MV-4-11 (cell line): Measurements from ENCODE around the gene FOXL1.
"Not testable (repeated sequence)": the region's sequence is repeated elsewhere in the genome, so short reads cannot be mapped to it uniquely, and the experiment has no call there.

ENCODE experiments used
- DNase-seq: peaks from one replicate; lab custom pipeline; 2025; lab: John Stamatoyannopoulos, UW

FOXL1 gene

GRCh38 chr16:86580791-86581170 lies 2.4 kb downstream of the FOXL1 start:
- no peak for DNase-seq

- no peak for DNase-seq
Measured at GRCh38 chr16:86581458-86581857, 3.1 kb downstream of the FOXL1 start.

GRCh38 chr16:86584071-86584685 lies 5.8 kb downstream of the FOXL1 start:
- no peak for DNase-seq

DNA sequence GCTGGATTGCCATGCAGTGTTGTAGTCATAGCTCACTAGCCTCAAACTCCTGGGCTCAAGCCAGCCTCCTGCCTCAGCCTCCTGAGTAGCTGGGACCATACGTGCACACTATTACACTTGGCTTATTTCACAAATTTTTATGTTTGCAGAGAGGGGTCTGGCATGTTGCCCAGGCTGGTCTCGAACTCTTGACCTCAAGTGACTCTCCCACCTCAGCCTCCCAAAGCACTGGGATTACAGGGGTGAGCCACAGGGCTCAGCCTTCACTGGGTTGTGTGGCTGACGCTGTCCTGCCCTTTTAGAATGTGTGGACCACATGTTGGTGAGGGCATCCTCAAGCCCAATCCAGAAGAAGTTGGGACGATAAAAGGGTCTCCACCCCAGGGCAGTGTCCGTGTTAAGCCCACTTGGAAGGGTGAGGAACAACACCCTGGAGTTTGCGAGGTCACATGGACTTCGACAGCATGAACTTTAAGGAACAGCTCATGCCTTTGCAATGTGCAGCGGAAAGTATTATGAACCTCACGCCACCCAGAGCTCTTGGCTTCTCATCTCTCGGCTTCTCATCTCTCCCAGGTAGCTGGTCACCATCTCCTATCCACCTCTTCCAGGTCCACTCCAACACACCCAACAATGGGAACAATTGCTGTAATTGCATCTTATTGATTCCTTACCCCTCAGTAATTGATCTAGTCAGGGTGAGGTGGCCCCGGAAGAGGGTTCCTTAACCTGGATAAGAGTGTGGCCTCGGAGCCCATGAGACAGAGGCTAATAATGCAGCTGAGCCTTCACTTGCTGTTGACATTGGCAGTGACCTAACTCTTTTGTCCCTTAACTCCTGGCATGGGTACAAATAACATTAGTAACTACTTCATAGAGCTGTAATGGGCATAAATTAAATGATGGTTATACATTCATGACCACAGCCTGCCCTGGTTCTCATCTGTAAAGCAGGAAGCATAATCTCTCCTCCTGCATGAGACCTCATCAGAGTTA lies 6.7 kb downstream of the FOXL1 start:
- DNase-seq = no peak

- DNase-seq = no peak
Measured at GRCh38 chr16:86585821-86586611, 7.7 kb downstream of the FOXL1 start.

DNA sequence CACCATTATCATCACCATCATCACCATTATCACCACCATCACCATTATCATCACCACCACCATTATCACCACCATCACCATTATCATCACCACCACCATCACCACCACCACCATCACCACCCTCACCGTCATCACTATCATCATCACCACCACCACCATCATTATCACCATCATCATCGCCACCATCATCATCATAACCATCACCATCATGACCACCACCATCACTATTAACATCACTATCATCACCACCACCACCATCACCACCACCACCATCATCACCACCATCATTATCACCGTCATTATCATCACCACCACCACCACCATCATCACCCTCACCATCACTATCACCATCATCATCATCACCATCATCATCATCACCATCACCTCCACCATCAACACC lies 9.1 kb downstream of the FOXL1 start:
- DNase-seq = no peak

DNA sequence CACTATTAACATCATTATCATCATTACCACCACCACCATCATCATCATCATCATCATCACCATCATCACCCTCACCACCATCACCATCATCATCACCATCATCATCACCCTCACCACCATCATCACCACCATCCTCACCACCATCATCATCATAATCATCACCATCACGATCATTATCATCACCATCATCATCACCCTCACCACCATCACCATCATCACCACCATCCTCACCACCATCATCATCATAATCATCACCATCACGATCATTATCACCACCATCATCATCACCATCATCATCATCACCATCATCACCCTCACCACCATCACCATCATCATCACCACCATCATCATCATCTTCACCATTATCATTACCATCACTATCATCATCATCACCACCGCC lies 9.6 kb downstream of the FOXL1 start:
- DNase-seq = not testable (repeated sequence)

GRCh38 chr16:86590501-86591144 lies 12.3 kb downstream of the FOXL1 start:
- DNase-seq = no peak

GRCh38 chr16:86591270-86591669 lies 12.9 kb downstream of the FOXL1 start:
- DNase-seq = no peak

DNA sequence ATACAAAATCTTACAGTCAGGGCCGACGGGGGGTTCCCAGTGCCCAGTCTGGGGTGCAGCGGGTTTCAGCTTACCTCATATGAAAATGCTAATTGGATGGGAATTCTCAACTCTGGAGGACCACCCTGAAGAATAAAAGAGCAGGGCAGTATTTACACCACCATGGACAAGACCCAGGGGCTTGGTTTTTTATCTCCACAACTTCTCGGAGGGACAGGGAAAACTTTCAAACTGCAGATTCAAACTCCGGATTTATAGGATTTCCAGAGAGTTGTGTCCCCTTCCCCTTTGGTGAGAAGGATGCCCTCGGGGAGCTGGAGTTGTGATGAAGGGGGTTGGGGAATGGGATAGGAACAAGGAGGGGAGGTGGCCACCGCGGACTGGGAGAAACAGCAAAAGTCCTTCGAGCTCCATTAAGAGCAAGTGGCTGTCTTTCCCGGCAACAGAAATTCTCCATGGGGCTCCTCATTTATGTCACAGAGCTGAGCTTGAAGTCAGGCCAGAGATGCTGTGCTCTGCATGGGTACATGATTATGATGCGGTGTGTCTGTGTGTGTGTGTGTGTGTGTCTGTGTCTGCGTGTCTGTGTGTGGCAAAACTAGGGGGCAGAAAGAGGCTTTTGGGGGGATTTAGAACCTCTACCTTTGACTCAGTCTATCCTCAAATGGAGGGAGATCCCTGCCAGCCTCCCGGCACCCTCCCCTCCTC lies 15.7 kb downstream of the FOXL1 start:
- DNase-seq = no peak

GRCh38 chr16:86594721-86595120 lies 16.4 kb downstream of the FOXL1 start:
- no peak for DNase-seq

DNA sequence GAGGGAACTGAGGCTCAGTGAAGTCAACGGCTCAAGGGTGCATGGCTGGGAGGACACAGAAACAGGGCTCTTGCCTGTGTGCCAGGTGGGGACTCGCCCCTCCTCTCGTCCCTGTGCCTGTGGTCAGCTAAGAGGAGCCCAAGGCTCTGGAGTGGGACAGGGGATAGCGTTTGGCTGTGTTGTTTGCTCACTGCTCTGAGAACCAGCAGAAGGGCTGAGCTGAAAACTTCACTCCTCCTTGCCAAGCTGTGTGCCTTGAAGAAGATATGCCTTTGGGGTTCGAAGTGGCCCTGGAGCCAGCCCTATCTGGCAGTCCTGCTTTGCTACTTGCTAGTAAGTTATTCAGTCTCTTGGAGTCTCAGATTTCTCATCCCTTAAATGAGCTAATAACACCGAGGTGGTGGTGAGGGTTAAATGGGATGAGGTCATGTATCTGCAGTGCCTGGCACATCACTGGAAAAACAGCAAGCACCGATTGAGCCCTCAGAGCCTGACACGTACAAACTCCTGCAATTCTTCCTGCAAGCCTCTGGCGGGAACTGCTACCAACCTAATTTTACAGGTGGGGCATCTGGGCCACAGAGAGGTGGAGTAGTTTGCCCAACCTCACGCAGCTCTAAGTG lies 17.7 kb downstream of the FOXL1 start:
- no peak for DNase-seq

- DNase-seq = no peak
Measured at GRCh38 chr16:86597126-86597879, 19.0 kb downstream of the FOXL1 start.

GRCh38 chr16:86597880-86598606 lies 19.7 kb downstream of the FOXL1 start:
- DNase-seq = no peak

DNA sequence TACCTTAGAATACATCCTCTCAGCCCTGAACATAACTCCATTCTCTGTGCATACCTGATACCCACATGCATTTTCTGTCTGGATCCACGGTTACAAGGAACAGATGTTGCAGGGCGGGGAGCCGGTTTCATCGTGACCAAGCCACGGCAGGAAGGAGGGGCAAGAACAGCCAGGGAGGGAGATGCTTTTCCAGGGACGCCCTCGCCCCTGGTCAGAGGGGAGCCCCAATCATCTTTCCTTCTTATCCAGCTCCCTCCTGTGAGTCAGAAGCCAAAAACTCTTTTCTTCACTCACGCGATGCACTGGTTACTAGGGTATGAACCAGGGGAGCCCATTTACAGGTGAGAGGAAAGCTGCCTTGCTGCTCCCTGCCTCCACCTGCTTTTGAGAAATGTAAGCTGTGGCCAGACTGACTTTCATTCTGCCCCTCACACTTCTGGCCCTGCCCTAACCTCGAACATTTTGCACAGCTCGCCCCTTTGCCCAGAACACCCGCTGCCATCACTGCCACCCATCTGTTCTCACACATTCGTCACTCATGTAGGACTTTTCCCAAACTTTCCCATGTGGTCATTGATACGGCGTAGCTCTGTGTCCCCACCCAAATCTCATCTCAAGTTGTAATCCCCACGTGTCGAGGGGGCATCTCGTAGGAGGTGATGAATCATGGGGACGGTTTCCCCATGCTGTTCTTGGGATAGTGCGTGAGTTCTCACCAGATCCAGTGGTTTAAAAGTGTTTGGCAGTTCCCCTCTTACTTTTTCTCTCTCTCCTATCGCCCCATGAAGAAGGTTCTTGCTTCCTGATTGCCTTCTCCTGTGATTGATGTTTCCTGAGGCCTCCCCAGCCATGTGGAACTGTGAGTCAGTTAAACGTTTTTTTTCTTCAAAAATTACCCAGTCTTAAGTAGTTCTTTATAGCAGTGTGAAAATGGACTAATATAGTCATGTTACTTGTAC lies 20.5 kb downstream of the FOXL1 start:
- DNase-seq = peak; percentile 18

- DNase-seq = no peak
Measured at GRCh38 chr16:86601356-86601755, 23.0 kb downstream of the FOXL1 start.

- no peak for DNase-seq
Measured at GRCh38 chr16:86602521-86602920, 24.2 kb downstream of the FOXL1 start.
